HepG2 (cell line): ENCODE measurements around the gene CMIP. TPM values are rescaled to one million over a fixed set of nuclear protein-coding genes. Genes with fewer than 3 reads are reported as not detected.
A peak's percentile ranks its signal among the peaks of the same experiment; 100 is the strongest.

Experiments used
- ATAC-seq: fragments of 200-7000 bp; cut with Tn5 transposase; 3 replicates; pipeline ENCODE4 v1.9.1; 2020; ENCODE audit warnings: mild to moderate bottlenecking, moderate library complexity
- BruUV-seq: library from RNA; stranded (reverse); fragments of 400-500 nt; replicated peaks from 2 replicates; lab custom pipeline; 2021; lab: Mats Ljungman, UMichigan
- CTCF ChIA-PET: fragments of 300-600 bp; formaldehyde crosslinking; extraction: SDS; loops from one replicate; lab custom pipeline; 2021; ENCODE audit warnings: low total read pairs, inconsistent platforms, low intra/inter-chr PET ratio; lab: Yijun Ruan, JAX
- POLR2A ChIA-PET: fragments of 350-600 bp; sonication (Branson Sonifier 250); formaldehyde crosslinking; loops from one replicate; lab custom pipeline; 2020; ENCODE audit warnings: antibody characterized with exemption, inconsistent platforms; lab: Yijun Ruan, JAX
- DNase-seq: peaks from one replicate; pipeline ENCODE4 v3.0.0-alpha.2; 2015; ENCODE audit warnings: low spot score
- FAIRE-seq: peaks from 3 replicates; lab custom pipeline; 2011; peaks lifted over from hg19 to GRCh38; lab: Jason Lieb, UNC
- H2AFZ ChIP-seq: one replicate; pipeline ENCODE4 v1.6.1; 2011; ENCODE audit warnings: low read length, inconsistent platforms
- H3K27ac ChIP-seq: fragments of 300-600 bp; 3 replicates; pipeline ENCODE4 v1.8.0; 2011; ENCODE audit warnings: mixed run types, mild to moderate bottlenecking, mixed read lengths, low read length, inconsistent platforms; ENCODE audit not compliant: insufficient read depth; ENCODE audit errors: extremely low read length
- H3K27me3 ChIP-seq, 2 experiments: fragments of 200-600 bp in 1 of 2; 2 replicates in 1 of 2; 3 replicates in 1 of 2; pipeline versions ENCODE4 v1.6.0 to v1.8.0; 2011; ENCODE audit warnings: low read length in 2 of 2, mild to moderate bottlenecking in 2 of 2, moderate library complexity in 2 of 2, inconsistent platforms in 1 of 2; ENCODE audit not compliant: insufficient read depth in 2 of 2, control insufficient read depth in 1 of 2
- H3K36me3 ChIP-seq, 2 experiments: fragments of 200-600 bp in 1 of 2; replicated peaks in 1 of 2; 2 replicates in 1 of 2; 3 replicates in 1 of 2; pipeline versions ENCODE4 v1.5.1 to v1.8.0; 2011; ENCODE audit warnings: low read length in 2 of 2, inconsistent platforms in 1 of 2; ENCODE audit not compliant: insufficient read depth in 2 of 2, control insufficient read depth in 1 of 2
- H3K4me1 ChIP-seq: 2 replicates; pipeline ENCODE4 v1.5.1; 2012; ENCODE audit warnings: low read length, inconsistent platforms; ENCODE audit not compliant: insufficient read depth
- H3K4me2 ChIP-seq: 2 replicates; pipeline ENCODE4 v1.6.0; 2011; ENCODE audit warnings: low read depth, low read length, inconsistent platforms
- H3K4me3 ChIP-seq, 3 experiments: fragments of 200-600 bp in 1 of 3; sonication (generic), shearing (Covaris generic) in 1 of 3; replicated peaks in 1 of 3; 2 replicates each; pipeline ENCODE4 v1.5.1; 2011 to 2016; ENCODE audit warnings: low read length in 3 of 3, inconsistent platforms in 2 of 3, low read depth in 2 of 3, mild to moderate bottlenecking in 2 of 3, control low read depth in 1 of 3, mixed read lengths in 1 of 3; ENCODE audit not compliant: insufficient read depth in 1 of 3
- H3K79me2 ChIP-seq: one replicate; pipeline ENCODE4 v1.6.1; 2011; ENCODE audit warnings: low read length, inconsistent platforms; ENCODE audit not compliant: insufficient read depth
- H3K9ac ChIP-seq: 2 replicates; pipeline ENCODE4 v1.6.0; 2011; ENCODE audit warnings: mild to moderate bottlenecking, low read depth, low read length, inconsistent platforms; ENCODE audit not compliant: insufficient read depth
- H3K9me3 ChIP-seq: 2 replicates; pipeline ENCODE4 v1.5.1; 2012; ENCODE audit warnings: mild to moderate bottlenecking, low read length
- H4K20me1 ChIP-seq: 2 replicates; pipeline ENCODE4 v1.6.0; 2011; ENCODE audit warnings: inconsistent platforms, mild to moderate bottlenecking, low read length, moderate library complexity; ENCODE audit not compliant: insufficient read depth
- FOXP1 ChIP-seq, 2 experiments: fragments of 450-650 bp in 1 of 2; IDR thresholded peaks; 2 replicates each; pipeline ENCODE4 v1.6.1; 2017 to 2018; ENCODE audit warnings: antibody characterized with exemption in 1 of 2
- HNF4A ChIP-seq: sonication (generic); formaldehyde crosslinking; IDR thresholded peaks from 2 replicates; pipeline ENCODE4 v1.4.0; 2020; ENCODE audit warnings: missing genetic modification reagents
- IKZF4 ChIP-seq: sonication (generic); formaldehyde crosslinking; IDR thresholded peaks from 2 replicates; pipeline ENCODE4 v1.5.1; 2020; ENCODE audit warnings: borderline replicate concordance, mild to moderate bottlenecking, low read depth, missing genetic modification reagents; ENCODE audit errors: not compliant biosample characterization
- KDM5B ChIP-seq: sonication (generic); formaldehyde crosslinking; IDR thresholded peaks from 2 replicates; pipeline ENCODE4 v1.4.0; 2020; ENCODE audit warnings: missing genetic modification reagents, mild to moderate bottlenecking, borderline replicate concordance
- LCORL ChIP-seq, 2 experiments: fragments of 450-650 bp in 1 of 2; sonication (generic) in 1 of 2; formaldehyde crosslinking in 1 of 2; IDR thresholded peaks; 2 replicates each; pipeline versions ENCODE4 v1.5.0 to v1.6.1; 2017 to 2020; ENCODE audit warnings: antibody characterized with exemption in 1 of 2, missing genetic modification reagents in 1 of 2
- NCOR1 ChIP-seq: fragments of 200-600 bp; sonication (generic); IDR thresholded peaks from 2 replicates; pipeline ENCODE4 v1.7.0; 2017; ENCODE audit warnings: antibody characterized with exemption, low read length, borderline replicate concordance
- NFIC ChIP-seq: IDR thresholded peaks from 2 replicates; pipeline ENCODE4 v1.6.1; 2012; ENCODE audit warnings: mild to moderate bottlenecking, low read length, inconsistent platforms
- SALL1 ChIP-seq: sonication (generic); formaldehyde crosslinking; IDR thresholded peaks from 2 replicates; pipeline ENCODE4 v1.8.0; 2022; ENCODE audit warnings: mild to moderate bottlenecking, missing genetic modification reagents
- ZBTB38 ChIP-seq: sonication (generic); formaldehyde crosslinking; IDR thresholded peaks from 2 replicates; pipeline ENCODE4 v1.5.1; 2020; ENCODE audit warnings: mild to moderate bottlenecking, missing genetic modification reagents
- ZNF552 ChIP-seq: sonication (generic); formaldehyde crosslinking; IDR thresholded peaks from 2 replicates; pipeline ENCODE4 v1.9.0; 2022; ENCODE audit warnings: missing genetic modification reagents, mild to moderate bottlenecking, borderline replicate concordance
- ZNF747 ChIP-seq: sonication (generic); formaldehyde crosslinking; IDR thresholded peaks from 2 replicates; pipeline ENCODE4 v1.8.1; 2023; ENCODE audit warnings: missing genetic modification reagents, mild to moderate bottlenecking, borderline replicate concordance
- ZNF883 ChIP-seq: sonication (generic); formaldehyde crosslinking; IDR thresholded peaks from 2 replicates; pipeline ENCODE4 v1.5.1; 2020; ENCODE audit warnings: mild to moderate bottlenecking, missing genetic modification reagents; ENCODE audit errors: not compliant biosample characterization
- WGBS: methylation state at CpG from one replicate; pipeline ENCODE4 v1.1.6; 2017; ENCODE audit warnings: low lambda C conversion rate; 5-methylcytosine and 5-hydroxymethylcytosine counted together
- in situ Hi-C: cut with HindIII; loops from 2 replicates; pipeline ENCODE4 v1.10.0; 2017; ENCODE audit warnings: low pct_unique_long_range_greater_than_20kb; ENCODE audit not compliant: extremely low pct_ligation_motif_present
- intact Hi-C: fragments of 100-400 bp; cut with micrococcal nuclease; formaldehyde crosslinking; loops from one replicate; pipeline ENCODE4 v1.10.0; 2022; ENCODE audit not compliant: unreplicated experiment
- polyA plus RNA-seq, 8 experiments: library from polyadenylated mRNA; depleted of rRNA in 3 of 8; stranded (reverse) in 7 of 8; unstranded in 1 of 8; fragments of >200 nt; fragmentation: Illumina TruSeq in 4 of 8; extraction: Trizol in 4 of 8; gene quantifications; 2 replicates each; pipeline versions ENCODE4 v1.2.1 to v1.2.3, GENCODE V29; 2011 to 2016; ENCODE audit warnings: low read depth in 4 of 8, missing spikeins in 1 of 8, mixed read lengths in 1 of 8; ENCODE audit not compliant: insufficient read depth in 1 of 8
- total RNA-seq, 5 experiments: library from RNA; depleted of rRNA; stranded (reverse); fragments of >200 nt; fragmentation: Illumina TruSeq; extraction: Trizol; gene quantifications; 2 replicates each; pipeline ENCODE4 v1.2.3, GENCODE V29; 2016; ENCODE audit warnings: low read depth in 1 of 5
- TF ChIP-seq, protein P1 (sequence below): sonication (generic); formaldehyde crosslinking; IDR thresholded peaks from 2 replicates; pipeline ENCODE4 v1.4.0; 2020; ENCODE audit warnings: low read depth, missing genetic modification reagents
- TF ChIP-seq, protein P2 (sequence below): sonication (generic); formaldehyde crosslinking; conservative IDR thresholded peaks from 2 replicates; pipeline ENCODE4 v1.8.1; 2023; ENCODE audit warnings: missing genetic modification reagents
- TF ChIP-seq, protein P3 (sequence below): sonication (generic); formaldehyde crosslinking; IDR thresholded peaks from 2 replicates; pipeline ENCODE4 v1.8.0; 2022; ENCODE audit warnings: missing genetic modification reagents, mild to moderate bottlenecking, inconsistent platforms, borderline replicate concordance
- TF ChIP-seq, protein P4 (sequence below): sonication (generic); formaldehyde crosslinking; IDR thresholded peaks from 2 replicates; pipeline ENCODE4 v1.4.0; 2020; ENCODE audit warnings: missing genetic modification reagents, mild to moderate bottlenecking, borderline replicate concordance

Gene CMIP
- total and polyA plus RNA-seq, 2 of the 13 experiments (the other 11 are each of a cell fraction or from before 2014, with no cell fraction given), result 10.9 to 18.1 TPM

DNA sequence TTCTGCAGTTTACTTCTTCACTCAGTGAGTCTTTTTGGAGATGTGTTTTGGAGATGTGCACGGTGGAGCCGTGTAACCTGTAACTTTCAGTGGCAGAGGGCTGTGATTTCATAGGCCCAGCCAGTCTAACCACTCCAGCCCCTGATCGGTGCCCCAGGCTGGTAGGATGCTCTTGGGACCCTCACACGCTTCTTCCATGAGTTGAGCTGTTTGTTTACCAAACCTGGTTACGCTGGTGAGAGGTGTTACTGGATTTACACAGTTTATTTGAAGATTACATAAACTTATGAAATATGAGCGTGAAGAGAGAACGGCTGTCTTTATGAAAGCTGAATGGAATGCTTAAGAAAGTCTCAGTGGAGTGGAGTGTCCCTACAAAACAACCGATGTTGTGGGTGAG, 96.7 kb downstream of the CMIP start:
- FAIRE-seq (peak; percentile 28), ATAC-seq (no peak), DNase-seq (no peak)
- in situ Hi-C loops, result no loop called here
- POLR2A ChIA-PET, result interaction anchor here (1.3 to 3.1 kb wide), 3 partner anchors 8 to 89 kb away, joined by 3 to 21 read pairs (median 9); no protein-coding TSS in a partner anchor
- peaks cover 42% of the 10 kb centered on the region; the same call in 1 of the 2 replicates for H4K20me1 ChIP-seq
- H3K27me3 ChIP-seq, result no peaks in the 10 kb centered on the region
- peaks cover 100% of the 10 kb centered on the region for H3K4me1 ChIP-seq
- WGBS, result 79% methylated on average over 8 of the region's 8 CpGs
- intact Hi-C loops, result no loop called here
- H2AFZ ChIP-seq, result no peak overlapping the region
- H3K79me2 ChIP-seq, result peaks cover 97% of the 10 kb centered on the region
- no peak overlapping the region for H3K9ac ChIP-seq
- H3K27ac ChIP-seq, result peak overlapping the region; percentile 92
- H3K36me3 ChIP-seq, result peaks cover 9 to 33% of the 10 kb centered on the region in 2 experiments; a peak in 4 of 5 replicates
- H3K4me2 ChIP-seq, result no peak overlapping the region; the same call in 1 of the 2 replicates
- BruUV-seq, result no TSS peak
- H3K4me3 ChIP-seq, result no peak overlapping the region
- no peaks in the 10 kb centered on the region for H3K9me3 ChIP-seq
- CTCF ChIA-PET, result no interaction called here
- TF ChIP-seq ZNF747 (CRISPR knock-in tag) (no peak), ZBTB38 (peak; percentile 51; the same call in 1 of the 2 replicates), ZNF883 (CRISPR knock-in tag) (no peak), LCORL (IDR thresholded peaks at IDR 0.05) (no peak), LCORL (CRISPR knock-in tag; IDR thresholded peaks at IDR 0.05) (0 out of 2 replicates have a peak, but pooled peaks have one; percentile 13), NFIC (no peak), HNF4A (CRISPR knock-in tag) (no peak), ZNF552 (no peak), FOXP1 (IDR thresholded peaks at IDR 0.05) (no peak), FOXP1 (CRISPR knock-in tag; IDR thresholded peaks at IDR 0.05) (peak; percentile 26; the same call in 1 of the 2 replicates), IKZF4 (CRISPR knock-in tag) (no peak), SALL1 (CRISPR knock-in tag) (peak; percentile 50), KDM5B (CRISPR knock-in tag) (no peak), NCOR1 (no peak)
- TF ChIP-seq, protein P1, sequence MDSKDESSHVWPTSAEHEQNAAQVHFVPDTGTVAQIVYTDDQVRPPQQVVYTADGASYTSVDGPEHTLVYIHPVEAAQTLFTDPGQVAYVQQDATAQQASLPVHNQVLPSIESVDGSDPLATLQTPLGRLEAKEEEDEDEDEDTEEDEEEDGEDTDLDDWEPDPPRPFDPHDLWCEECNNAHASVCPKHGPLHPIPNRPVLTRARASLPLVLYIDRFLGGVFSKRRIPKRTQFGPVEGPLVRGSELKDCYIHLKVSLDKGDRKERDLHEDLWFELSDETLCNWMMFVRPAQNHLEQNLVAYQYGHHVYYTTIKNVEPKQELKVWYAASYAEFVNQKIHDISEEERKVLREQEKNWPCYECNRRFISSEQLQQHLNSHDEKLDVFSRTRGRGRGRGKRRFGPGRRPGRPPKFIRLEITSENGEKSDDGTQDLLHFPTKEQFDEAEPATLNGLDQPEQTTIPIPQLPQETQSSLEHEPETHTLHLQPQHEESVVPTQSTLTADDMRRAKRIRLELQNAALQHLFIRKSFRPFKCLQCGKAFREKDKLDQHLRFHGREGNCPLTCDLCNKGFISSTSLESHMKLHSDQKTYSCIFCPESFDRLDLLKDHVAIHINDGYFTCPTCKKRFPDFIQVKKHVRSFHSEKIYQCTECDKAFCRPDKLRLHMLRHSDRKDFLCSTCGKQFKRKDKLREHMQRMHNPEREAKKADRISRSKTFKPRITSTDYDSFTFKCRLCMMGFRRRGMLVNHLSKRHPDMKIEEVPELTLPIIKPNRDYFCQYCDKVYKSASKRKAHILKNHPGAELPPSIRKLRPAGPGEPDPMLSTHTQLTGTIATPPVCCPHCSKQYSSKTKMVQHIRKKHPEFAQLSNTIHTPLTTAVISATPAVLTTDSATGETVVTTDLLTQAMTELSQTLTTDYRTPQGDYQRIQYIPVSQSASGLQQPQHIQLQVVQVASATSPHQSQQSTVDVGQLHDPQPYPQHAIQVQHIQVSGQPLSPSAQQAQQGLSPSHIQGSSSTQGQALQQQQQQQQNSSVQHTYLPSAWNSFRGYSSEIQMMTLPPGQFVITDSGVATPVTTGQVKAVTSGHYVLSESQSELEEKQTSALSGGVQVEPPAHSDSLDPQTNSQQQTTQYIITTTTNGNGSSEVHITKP (CRISPR knock-in tag), result no peak
- TF ChIP-seq, protein P2, sequence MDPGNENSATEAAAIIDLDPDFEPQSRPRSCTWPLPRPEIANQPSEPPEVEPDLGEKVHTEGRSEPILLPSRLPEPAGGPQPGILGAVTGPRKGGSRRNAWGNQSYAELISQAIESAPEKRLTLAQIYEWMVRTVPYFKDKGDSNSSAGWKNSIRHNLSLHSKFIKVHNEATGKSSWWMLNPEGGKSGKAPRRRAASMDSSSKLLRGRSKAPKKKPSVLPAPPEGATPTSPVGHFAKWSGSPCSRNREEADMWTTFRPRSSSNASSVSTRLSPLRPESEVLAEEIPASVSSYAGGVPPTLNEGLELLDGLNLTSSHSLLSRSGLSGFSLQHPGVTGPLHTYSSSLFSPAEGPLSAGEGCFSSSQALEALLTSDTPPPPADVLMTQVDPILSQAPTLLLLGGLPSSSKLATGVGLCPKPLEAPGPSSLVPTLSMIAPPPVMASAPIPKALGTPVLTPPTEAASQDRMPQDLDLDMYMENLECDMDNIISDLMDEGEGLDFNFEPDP (CRISPR knock-in tag), result no peak
- TF ChIP-seq, protein P3, sequence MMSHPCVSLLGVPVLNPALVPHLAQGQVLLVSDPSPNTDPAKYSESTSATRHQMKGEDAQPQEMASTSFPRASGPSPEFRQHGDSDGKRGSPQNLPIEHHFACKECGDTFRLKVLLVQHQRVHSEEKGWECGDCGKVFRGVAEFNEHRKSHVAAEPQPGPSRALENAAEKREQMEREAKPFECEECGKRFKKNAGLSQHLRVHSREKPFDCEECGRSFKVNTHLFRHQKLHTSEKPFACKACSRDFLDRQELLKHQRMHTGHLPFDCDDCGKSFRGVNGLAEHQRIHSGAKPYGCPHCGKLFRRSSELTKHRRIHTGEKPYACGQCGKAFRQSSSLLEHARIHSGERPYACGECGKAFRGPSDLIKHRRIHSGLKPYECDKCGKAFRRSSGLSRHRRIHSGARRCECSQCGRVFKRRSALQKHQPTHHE, result no peak
- TF ChIP-seq, protein P4, sequence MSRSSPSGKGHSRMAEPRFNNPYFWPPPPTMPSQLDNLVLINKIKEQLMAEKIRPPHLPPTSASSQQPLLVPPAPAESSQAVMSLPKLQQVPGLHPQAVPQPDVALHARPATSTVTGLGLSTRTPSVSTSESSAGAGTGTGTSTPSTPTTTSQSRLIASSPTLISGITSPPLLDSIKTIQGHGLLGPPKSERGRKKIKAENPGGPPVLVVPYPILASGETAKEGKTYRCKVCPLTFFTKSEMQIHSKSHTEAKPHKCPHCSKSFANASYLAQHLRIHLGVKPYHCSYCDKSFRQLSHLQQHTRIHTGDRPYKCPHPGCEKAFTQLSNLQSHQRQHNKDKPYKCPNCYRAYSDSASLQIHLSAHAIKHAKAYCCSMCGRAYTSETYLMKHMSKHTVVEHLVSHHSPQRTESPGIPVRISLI (CRISPR knock-in tag), result no peak
